ENCODE data around the gene CNIH2.

GRCh38 chr11:66247801-66248200 lies 30.2 kb upstream of the CNIH2 start:
- TF ChIP-seq, protein P1, sequence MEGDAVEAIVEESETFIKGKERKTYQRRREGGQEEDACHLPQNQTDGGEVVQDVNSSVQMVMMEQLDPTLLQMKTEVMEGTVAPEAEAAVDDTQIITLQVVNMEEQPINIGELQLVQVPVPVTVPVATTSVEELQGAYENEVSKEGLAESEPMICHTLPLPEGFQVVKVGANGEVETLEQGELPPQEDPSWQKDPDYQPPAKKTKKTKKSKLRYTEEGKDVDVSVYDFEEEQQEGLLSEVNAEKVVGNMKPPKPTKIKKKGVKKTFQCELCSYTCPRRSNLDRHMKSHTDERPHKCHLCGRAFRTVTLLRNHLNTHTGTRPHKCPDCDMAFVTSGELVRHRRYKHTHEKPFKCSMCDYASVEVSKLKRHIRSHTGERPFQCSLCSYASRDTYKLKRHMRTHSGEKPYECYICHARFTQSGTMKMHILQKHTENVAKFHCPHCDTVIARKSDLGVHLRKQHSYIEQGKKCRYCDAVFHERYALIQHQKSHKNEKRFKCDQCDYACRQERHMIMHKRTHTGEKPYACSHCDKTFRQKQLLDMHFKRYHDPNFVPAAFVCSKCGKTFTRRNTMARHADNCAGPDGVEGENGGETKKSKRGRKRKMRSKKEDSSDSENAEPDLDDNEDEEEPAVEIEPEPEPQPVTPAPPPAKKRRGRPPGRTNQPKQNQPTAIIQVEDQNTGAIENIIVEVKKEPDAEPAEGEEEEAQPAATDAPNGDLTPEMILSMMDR (IDR thresholded peaks at IDR 0.05 in 4 of 5, conservative IDR thresholded peaks at IDR 0.05 in 1 of 5): no peak
- TF ChIP-seq POLR2A (IDR thresholded peaks at IDR 0.05): no peak

All from gastrocnemius medialis (tissue), 4 donors.